Uterus (tissue), 4 donors: ENCODE data around the gene MYO9B. TPM values are rescaled to one million over a fixed set of nuclear protein-coding genes. Genes with fewer than 3 reads are reported as not detected.

ENCODE experiments used
- DNase-seq, 2 donors: peaks; one replicate each; pipeline ENCODE4 v3.0.0-alpha.2; 2019 to 2020
- H3K27ac ChIP-seq, 2 donors: fragments of 200-600 bp; sonication (generic); 1 replicate in 1 of 2; 2 replicates in 1 of 2; pipeline ENCODE4 v1.5.1; 2016 to 2018
- H3K27me3 ChIP-seq, 2 donors: fragments of 200-600 bp; sonication (generic); one replicate each; pipeline ENCODE4 v1.5.1; 2018 to 2019; ENCODE audit warnings: control low read depth in 1 of 2
- H3K36me3 ChIP-seq, 2 donors: fragments of 200-600 bp; sonication (generic); one replicate each; pipeline ENCODE4 v1.5.1; 2019; ENCODE audit warnings: control low read depth in 1 of 2
- H3K4me1 ChIP-seq, 2 donors: fragments of 200-600 bp; sonication (generic); one replicate each; pipeline ENCODE4 v1.5.1; 2018 to 2019; ENCODE audit warnings: control low read depth in 1 of 2
- H3K4me3 ChIP-seq, 2 donors: fragments of 200-600 bp; sonication (generic); 1 replicate in 1 of 2; 2 replicates in 1 of 2; pipeline ENCODE4 v1.5.1; 2018 to 2019; ENCODE audit warnings: mild to moderate bottlenecking in 1 of 2
- H3K9me3 ChIP-seq, 2 donors: fragments of 200-600 bp; sonication (generic); one replicate each; pipeline ENCODE4 v1.5.1; 2019; ENCODE audit warnings: control low read depth in 1 of 2
- CTCF ChIP-seq, 4 experiments: fragments of 200-600 bp in 2 of 4; fragments of 450-650 bp in 2 of 4; sonication (generic) in 2 of 4; IDR thresholded peaks; one replicate each; pipeline ENCODE4 v1.5.1; 2016 to 2019; ENCODE audit warnings: antibody characterized with exemption in 4 of 4, mild to moderate bottlenecking in 2 of 4, moderate library complexity in 1 of 4
- POLR2A ChIP-seq, 2 donors: fragments of 450-650 bp; IDR thresholded peaks; one replicate each; pipeline ENCODE4 v1.6.1; 2016; ENCODE audit warnings: antibody characterized with exemption in 2 of 2, mild to moderate bottlenecking in 1 of 2, moderate library complexity in 1 of 2
- intact Hi-C: fragments of 100-400 bp; cut with DNase I; formaldehyde crosslinking; loops from one replicate; pipeline ENCODE4 v1.15.1; 2023; ENCODE audit warnings: low total_unique reads
- total RNA-seq, 4 donors: library from RNA; depleted of rRNA in 3 of 4; stranded (reverse); fragments of >200 nt in 3 of 4; gene quantifications; one replicate each; pipeline versions ENCODE4 v1.1.0 to v1.2.4, GENCODE V29; 2014 to 2023
- donor health status: DM: yes; HTN: yes; CAD: no.

Gene MYO9B
- total RNA-seq, 4 donors from 2014 or later, result 17.6 to 117 (median 54.1) TPM

GRCh38 chr19:17227798-17228367 lies 152.3 kb downstream of the MYO9B start:
- Histone ChIP-seq H3K27me3 (no peaks in the 10 kb centered on the region), H3K4me1 (peaks cover 0 to 4% of the 10 kb centered on the region in 2 donors), H3K4me3 (no peak overlapping the region), H3K36me3 (no peaks in the 10 kb centered on the region), H3K9me3 (no peaks in the 10 kb centered on the region), H3K27ac (peak overlapping the region in 1 of 2 donors; percentile 92)
- no peak for TF ChIP-seq POLR2A (IDR thresholded peaks at IDR 0.05)
- TF ChIP-seq CTCF (IDR thresholded peaks at IDR 0.05), result no peak
- DNase-seq, result no peak
- intact Hi-C loops, result no loop called here

- no peaks in the 10 kb centered on the region for H3K36me3 ChIP-seq
- H3K27me3 ChIP-seq, result no peaks in the 10 kb centered on the region
- no peaks in the 10 kb centered on the region for H3K9me3 ChIP-seq
- no peak for DNase-seq
- TF ChIP-seq POLR2A (IDR thresholded peaks at IDR 0.05) (no peak), CTCF (IDR thresholded peaks at IDR 0.05) (no peak)
- intact Hi-C loops, result no loop called here
- H3K4me3 ChIP-seq, result no peak overlapping the region
- H3K4me1 ChIP-seq, result peaks cover 0 to 11% of the 10 kb centered on the region in 2 donors
- H3K27ac ChIP-seq, result no peak overlapping the region
These were observed 154.3 kb downstream of the MYO9B start for GRCh38 chr19:17229890-17230289.

- H3K9me3 ChIP-seq, result no peaks in the 10 kb centered on the region
- DNase-seq, result no peak
- TF ChIP-seq POLR2A (IDR thresholded peaks at IDR 0.05) (no peak), CTCF (IDR thresholded peaks at IDR 0.05) (no peak)
- no peak overlapping the region for H3K27ac ChIP-seq
- intact Hi-C loops, result no loop called here
- no peaks in the 10 kb centered on the region for H3K36me3 ChIP-seq
- peaks cover 5 to 13% of the 10 kb centered on the region in 2 donors for H3K4me1 ChIP-seq
- no peak overlapping the region for H3K4me3 ChIP-seq
- no peaks in the 10 kb centered on the region for H3K27me3 ChIP-seq
These were observed 156.7 kb downstream of the MYO9B start for GRCh38 chr19:17232258-17232657.

- TF ChIP-seq CTCF (IDR thresholded peaks at IDR 0.05) (no peak), POLR2A (IDR thresholded peaks at IDR 0.05) (peak in 1 of 2 donors; percentile 6)
- intact Hi-C loops, result no loop called here
- H3K36me3 ChIP-seq, result no peaks in the 10 kb centered on the region
- H3K4me1 ChIP-seq, result peaks cover 5 to 13% of the 10 kb centered on the region in 2 donors
- H3K4me3 ChIP-seq, result peak overlapping the region; percentile 6 to 44
- no peaks in the 10 kb centered on the region for H3K27me3 ChIP-seq
- H3K9me3 ChIP-seq, result no peaks in the 10 kb centered on the region
- peak; percentile 64 to 70 for DNase-seq
- H3K27ac ChIP-seq, result peak overlapping the region; percentile 51 to 81
These were observed 159.3 kb downstream of the MYO9B start for GRCh38 chr19:17234911-17235299.

GRCh38 chr19:17235300-17235970 lies 159.9 kb downstream of the MYO9B start:
- Histone ChIP-seq H3K27ac (peak overlapping the region; percentile 51 to 81), H3K36me3 (no peaks in the 10 kb centered on the region), H3K4me1 (peaks cover 5 to 13% of the 10 kb centered on the region in 2 donors), H3K27me3 (no peaks in the 10 kb centered on the region), H3K4me3 (peak overlapping the region; percentile 6 to 44), H3K9me3 (no peaks in the 10 kb centered on the region)
- intact Hi-C loops, result no loop called here
- TF ChIP-seq CTCF (IDR thresholded peaks at IDR 0.05) (peak; percentile 49 to 80 (median 75)), POLR2A (IDR thresholded peaks at IDR 0.05) (peak in 1 of 2 donors; percentile 13)
- DNase-seq, result peak; percentile 62 to 72
